Activated effector memory CD4-positive, alpha-beta T cell treated with anti-CD3 and anti-CD28 coated beads, Interleukin-2, amount 50 U/mL, for 16 hours (primary cell): ENCODE data around the gene PRDM2.

ENCODE experiments used
- DNase-seq: peaks from one replicate; pipeline ENCODE4 v3.0.0-alpha.2; 2020

PRDM2 gene

GRCh38 chr1:13735168-13735930 lies 35.4 kb downstream of the PRDM2 start:
- DNase-seq: no peak

DNA sequence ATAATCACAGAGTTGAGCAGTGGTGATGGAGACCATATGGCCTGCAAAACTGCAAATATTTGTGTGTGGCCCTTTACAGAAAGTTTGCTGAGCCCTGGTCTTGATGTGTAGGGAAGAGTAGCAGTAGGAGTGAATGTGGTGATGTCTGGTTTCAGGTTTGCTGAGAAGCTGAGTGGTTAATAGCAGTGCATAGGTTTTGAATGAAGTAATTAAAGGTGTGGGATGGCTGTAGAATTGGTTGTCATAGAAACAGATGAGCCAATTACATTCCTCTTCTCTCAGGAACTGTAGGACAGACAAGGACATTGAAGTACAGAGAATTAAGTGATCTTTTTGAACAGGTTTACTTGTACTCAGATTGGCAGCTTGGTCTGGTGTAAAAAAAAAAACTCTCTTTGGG lies 37.4 kb downstream of the PRDM2 start:
- DNase-seq: no peak

GRCh38 chr1:13746342-13746741 lies 46.4 kb downstream of the PRDM2 start:
- DNase-seq: no peak

DNA sequence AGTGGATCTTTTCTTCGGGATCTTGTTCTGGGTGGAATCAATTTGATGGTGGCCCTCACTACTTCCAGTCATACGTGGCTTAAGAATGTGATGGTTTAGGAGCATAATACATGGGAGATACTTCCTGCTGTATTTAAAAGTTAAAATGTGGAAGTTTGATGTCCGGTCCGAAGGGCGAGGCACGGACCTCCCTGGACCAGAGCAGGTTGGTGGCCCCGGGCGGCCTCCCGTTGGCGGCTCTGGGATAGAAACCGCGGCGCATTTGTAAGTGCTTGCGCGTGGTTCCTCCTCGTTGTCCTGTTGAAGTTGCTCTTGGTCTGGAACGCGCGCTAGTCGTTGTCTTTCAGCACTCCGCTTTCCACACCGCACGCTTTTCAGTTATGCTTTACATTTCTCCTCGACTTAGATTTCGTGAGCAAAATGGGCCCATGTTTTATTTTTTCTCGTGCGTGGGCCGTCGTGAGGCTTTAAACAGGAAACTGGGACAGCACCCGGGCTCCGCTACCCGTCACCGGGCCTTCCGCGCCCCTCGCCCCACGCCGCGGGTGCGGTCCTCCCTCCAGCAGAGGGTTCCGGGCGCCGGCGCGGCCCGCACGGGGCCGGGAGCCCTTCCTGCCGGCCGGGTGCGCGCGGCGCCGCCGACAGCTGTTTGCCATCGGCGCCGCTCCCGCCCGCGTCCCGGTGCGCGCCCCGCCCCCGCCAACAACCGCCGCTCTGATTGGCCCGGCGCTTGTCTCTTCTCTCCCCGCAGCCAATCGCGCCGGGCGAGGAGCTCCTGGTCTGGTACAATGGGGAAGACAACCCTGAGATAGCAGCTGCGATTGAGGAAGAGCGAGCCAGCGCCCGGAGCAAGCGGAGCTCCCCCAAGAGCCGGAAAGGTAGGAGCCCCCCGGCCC lies 48.9 kb downstream of the PRDM2 start:
- peak; percentile 98 for DNase-seq

DNA sequence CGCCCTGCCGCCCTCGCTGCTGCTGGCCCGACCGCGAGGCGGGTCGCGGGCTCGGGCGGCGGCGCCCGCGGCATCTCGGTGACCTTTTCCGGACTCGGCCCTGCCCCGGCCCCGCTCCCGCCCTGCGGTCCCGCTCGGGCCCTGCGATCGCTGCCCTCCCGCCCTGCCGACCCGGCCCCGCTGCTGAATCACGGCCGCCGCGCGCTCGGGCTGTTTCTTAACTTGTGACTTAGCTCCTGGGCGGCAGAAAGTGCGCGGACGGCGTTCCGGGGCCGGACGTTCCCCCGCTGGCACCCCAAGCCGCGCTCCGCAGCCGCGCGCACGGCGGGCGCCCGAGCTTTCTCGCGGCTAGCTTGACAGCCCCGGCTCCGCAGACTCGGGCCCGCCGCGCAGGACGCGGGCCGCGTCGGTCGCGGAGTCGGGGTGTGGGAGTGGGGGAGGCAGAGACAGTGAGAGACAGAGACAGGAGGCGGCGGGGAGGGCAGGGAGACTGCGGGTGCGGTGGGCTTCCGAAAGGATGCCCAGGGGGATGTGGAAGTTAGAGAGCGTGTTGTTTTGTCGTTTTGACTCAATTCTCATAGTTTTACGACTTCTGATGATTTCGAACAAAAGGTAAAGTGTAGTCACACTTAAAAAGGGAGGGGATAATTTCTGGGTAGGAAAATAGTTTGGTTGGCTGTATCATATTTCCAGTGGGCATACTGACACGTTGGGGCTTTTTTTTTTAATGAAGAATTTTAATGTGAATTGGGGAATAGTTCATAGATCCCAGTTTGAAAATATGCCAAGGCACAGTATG lies 49.8 kb downstream of the PRDM2 start:
- peak; percentile 84 for DNase-seq

- DNase-seq: no peak
Observed at GRCh38 chr1:13751458-13751871, 51.5 kb downstream of the PRDM2 start.

GRCh38 chr1:13751985-13752384 lies 52.0 kb downstream of the PRDM2 start:
- DNase-seq: no peak

DNA sequence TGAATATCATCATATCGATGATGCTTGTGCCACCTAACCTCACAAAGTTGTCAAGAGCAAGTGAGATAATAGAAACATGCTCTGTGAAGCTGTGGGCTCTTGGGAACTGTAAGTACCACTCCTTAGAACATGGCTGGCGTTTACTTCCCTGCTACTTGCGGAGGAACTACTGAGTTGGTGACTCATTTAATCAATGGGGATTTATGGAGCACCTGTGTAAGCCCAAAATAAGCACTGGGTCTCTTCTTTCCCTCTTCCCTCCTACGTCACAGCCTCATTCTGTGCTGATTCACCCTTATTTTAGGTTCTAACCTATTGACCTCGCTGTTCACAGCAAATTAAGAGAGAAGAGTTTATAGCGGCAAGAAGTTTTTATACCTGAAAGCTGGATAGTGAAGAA lies 52.9 kb downstream of the PRDM2 start:
- no peak for DNase-seq

GRCh38 chr1:13753636-13754402 lies 53.8 kb downstream of the PRDM2 start:
- DNase-seq: no peak

- DNase-seq: no peak
Observed at GRCh38 chr1:13754510-13755103, 54.6 kb downstream of the PRDM2 start.

GRCh38 chr1:13756557-13757315 lies 56.7 kb downstream of the PRDM2 start:
- no peak for DNase-seq

- DNase-seq: no peak
Observed at GRCh38 chr1:13757693-13758092, 57.7 kb downstream of the PRDM2 start.

DNA sequence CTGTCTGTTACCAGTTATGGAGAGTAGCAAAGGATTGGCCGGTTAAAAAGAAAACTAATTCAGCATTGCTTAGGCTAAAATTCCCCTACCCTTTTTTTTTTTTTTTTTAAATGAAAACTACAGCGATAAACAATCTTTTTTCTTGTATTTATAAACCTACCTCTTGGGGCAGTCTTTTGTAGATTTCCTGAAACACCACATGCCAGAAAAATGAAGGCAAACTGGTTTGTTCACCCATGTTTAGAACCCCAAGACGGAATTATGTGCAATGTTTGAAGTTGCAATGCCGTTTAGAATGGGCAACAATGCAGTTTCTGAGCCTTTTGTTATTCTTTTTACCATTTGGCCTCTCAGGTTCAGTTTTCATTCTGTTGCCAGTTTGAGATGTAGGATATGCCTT lies 59.1 kb downstream of the PRDM2 start:
- DNase-seq: no peak

DNA sequence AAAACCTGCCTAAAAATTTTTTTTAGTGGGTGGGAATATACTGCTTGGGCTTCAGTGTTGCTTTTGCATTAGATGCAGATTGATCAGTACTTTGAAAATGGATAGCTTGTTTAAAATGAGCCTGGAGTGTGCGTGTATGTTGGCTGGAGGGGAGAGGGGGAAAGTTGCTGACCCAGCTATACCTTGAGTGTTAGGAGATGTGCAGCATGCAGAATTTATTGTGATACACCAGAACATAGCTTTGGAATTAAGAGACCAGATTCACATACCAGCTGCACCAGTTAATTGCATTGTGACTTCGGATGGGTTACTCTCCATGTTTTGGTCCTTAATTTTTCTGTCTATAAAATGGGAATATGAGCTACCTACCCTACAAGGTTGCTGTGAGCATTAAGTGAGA lies 60.4 kb downstream of the PRDM2 start:
- DNase-seq: no peak

DNA sequence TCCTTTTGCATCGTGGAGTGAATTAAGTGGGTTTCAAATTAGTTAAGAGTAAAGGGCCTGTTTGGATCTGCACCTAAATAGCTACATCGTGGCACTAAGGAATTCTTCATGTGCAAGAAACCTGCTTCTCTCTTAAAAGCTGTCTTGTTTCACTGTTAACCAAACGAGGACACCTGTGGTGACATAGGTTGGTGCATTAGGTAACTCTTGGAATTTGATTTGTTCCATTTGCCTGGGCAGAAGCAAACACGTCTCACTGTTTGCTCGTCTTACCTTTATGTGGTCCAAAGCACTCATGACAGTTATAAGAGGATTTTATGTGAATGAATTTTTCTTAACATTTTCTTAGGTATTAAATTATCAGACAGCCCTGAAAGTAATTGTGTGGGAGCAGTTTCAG lies 60.9 kb downstream of the PRDM2 start:
- DNase-seq: no peak

- no peak for DNase-seq
Observed at GRCh38 chr1:13761883-13762282, 61.9 kb downstream of the PRDM2 start.

- DNase-seq: no peak
Observed at GRCh38 chr1:13762642-13763041, 62.7 kb downstream of the PRDM2 start.

- DNase-seq: no peak
Observed at GRCh38 chr1:13763222-13763621, 63.2 kb downstream of the PRDM2 start.

- DNase-seq: no peak
Observed at GRCh38 chr1:13763991-13764390, 64.0 kb downstream of the PRDM2 start.

GRCh38 chr1:13764588-13765332 lies 64.8 kb downstream of the PRDM2 start:
- DNase-seq: no peak
